Measurements from ENCODE around the gene KIF22. TPM values are rescaled to one million over a fixed set of nuclear protein-coding genes. Genes with fewer than 3 reads are reported as not detected.
"Not testable (repeated sequence)": the region's sequence is repeated elsewhere in the genome, so short reads cannot be mapped to it uniquely, and the experiment has no call there.

Gene KIF22
- total RNA-seq, 1 experiment from 2014 or later: 155 TPM

DNA sequence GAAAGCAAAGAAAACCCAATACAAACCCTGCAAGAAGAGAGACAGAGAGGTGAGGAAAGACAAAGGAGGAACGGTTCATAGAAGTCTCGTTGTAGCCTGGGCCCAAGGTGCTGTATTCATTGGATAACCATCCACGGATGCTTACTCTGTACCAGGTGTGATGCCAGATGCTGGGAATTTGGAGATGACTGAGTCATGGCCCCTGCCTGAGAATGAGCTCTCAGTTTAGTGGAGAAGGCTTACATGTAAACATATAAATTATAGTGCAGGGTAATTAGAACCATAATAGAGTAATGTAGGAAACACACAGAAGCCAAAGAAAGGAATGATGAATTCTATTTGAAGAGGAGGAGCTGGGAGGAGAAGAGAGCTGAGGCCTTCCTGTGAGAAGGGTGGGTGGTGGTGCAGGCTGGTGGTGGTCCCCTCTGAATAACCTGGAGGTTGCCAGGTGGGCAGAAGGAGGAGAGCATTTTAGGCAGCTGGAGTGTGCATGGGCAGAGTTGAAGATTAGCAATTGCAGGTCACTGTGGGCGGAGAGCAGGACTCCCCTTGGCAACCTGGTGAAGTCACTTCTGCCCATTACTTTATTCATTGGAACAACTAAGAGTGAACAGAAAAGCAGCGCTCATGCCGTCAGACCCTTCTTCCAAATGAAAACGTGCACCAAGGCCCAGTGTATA lies 20.2 kb upstream of the KIF22 start:
- Histone ChIP-seq H3K27ac (ENCODE audit: low read depth, low read length) (no peak overlapping the region), H3K27me3 (ENCODE audit: insufficient read depth, low read length) (no peaks in the 10 kb centered on the region), H3K4me1 (ENCODE audit: control insufficient read depth in 1 of 2, insufficient read depth in 2 of 2, low read length in 2 of 2) (peaks cover 7 to 10% of the 10 kb centered on the region in 2 experiments), H3K4me3 (replicated peaks in 1 of 2; ENCODE audit: low read depth in 1 of 2, low read length in 2 of 2) (no peak overlapping the region), H3K9me2 (ENCODE audit: insufficient read depth) (no peaks in the 10 kb centered on the region), H3K79me2 (ENCODE audit: insufficient read depth, low read length) (no peaks in the 10 kb centered on the region), H3K4me2 (ENCODE audit: low read length) (no peak overlapping the region), H4K20me1 (ENCODE audit: insufficient read depth) (no peaks in the 10 kb centered on the region), H3K36me3 (ENCODE audit: control insufficient read depth in 1 of 2, insufficient read depth in 2 of 2, low read length in 2 of 2) (no peaks in the 10 kb centered on the region), H3K9ac (ENCODE audit: low read length) (no peak overlapping the region), H2AFZ (ENCODE audit: low read depth, low read length, poor library complexity, severe bottlenecking) (no peak overlapping the region), H3K9me3 (ENCODE audit: control insufficient read depth in 1 of 2, insufficient read depth in 1 of 2, low read depth in 1 of 2, low read length in 2 of 2) (no peaks in the 10 kb centered on the region)
- ChIA-PET RAD21 (ENCODE audit: low non-redundant PET in 1 of 2, low total read pairs in 2 of 2, uncharacterized antibody in 2 of 2, unreplicated experiment in 2 of 2) (no interaction called here), POLR2A (no interaction called here), CTCF (no interaction called here)
- ATAC-seq (no peak), DNase-seq (ENCODE audit: low read depth, low spot score) (no peak)
- TF ChIP-seq, protein P1, sequence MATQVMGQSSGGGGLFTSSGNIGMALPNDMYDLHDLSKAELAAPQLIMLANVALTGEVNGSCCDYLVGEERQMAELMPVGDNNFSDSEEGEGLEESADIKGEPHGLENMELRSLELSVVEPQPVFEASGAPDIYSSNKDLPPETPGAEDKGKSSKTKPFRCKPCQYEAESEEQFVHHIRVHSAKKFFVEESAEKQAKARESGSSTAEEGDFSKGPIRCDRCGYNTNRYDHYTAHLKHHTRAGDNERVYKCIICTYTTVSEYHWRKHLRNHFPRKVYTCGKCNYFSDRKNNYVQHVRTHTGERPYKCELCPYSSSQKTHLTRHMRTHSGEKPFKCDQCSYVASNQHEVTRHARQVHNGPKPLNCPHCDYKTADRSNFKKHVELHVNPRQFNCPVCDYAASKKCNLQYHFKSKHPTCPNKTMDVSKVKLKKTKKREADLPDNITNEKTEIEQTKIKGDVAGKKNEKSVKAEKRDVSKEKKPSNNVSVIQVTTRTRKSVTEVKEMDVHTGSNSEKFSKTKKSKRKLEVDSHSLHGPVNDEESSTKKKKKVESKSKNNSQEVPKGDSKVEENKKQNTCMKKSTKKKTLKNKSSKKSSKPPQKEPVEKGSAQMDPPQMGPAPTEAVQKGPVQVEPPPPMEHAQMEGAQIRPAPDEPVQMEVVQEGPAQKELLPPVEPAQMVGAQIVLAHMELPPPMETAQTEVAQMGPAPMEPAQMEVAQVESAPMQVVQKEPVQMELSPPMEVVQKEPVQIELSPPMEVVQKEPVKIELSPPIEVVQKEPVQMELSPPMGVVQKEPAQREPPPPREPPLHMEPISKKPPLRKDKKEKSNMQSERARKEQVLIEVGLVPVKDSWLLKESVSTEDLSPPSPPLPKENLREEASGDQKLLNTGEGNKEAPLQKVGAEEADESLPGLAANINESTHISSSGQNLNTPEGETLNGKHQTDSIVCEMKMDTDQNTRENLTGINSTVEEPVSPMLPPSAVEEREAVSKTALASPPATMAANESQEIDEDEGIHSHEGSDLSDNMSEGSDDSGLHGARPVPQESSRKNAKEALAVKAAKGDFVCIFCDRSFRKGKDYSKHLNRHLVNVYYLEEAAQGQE (IDR thresholded peaks at IDR 0.05; ENCODE audit: low read depth): no peak
- TF ChIP-seq CBX3 (IDR thresholded peaks at IDR 0.05; ENCODE audit: low read depth) (no peak), RAD21 (IDR thresholded peaks at IDR 0.05; ENCODE audit: low read depth) (no peak), CEBPB (IDR thresholded peaks at IDR 0.05; ENCODE audit: low read depth) (no peak)
- intact Hi-C loops (cut with micrococcal nuclease): no loop called here
- no TSS peak for BruUV-seq (replicated peaks)

DNA sequence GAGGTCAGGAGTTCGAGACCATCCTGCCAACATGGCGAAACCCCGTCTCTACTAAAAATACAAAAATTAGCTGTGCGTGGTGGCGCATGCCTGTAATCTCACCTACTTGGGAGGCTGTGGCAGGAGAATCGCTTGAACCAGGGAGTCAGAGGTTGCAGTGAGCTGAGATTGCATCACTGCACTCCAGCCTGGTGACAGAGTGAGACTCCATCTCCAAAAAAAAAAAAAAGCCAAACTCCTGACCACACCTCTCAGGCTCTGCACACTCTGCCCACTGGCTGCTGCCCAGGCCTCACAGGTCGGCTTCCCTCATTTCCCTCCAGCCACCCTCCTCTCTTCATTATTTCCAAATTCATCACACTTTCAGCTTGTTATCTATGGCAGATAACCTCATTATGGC lies 18.2 kb upstream of the KIF22 start:
- H3K4me1 ChIP-seq (ENCODE audit: control insufficient read depth in 1 of 2, insufficient read depth in 2 of 2, low read length in 2 of 2); ATAC-seq; intact Hi-C loops (cut with micrococcal nuclease); CTCF ChIA-PET; H3K9me2 ChIP-seq (ENCODE audit: insufficient read depth); H3K9ac ChIP-seq (ENCODE audit: low read length); H4K20me1 ChIP-seq (ENCODE audit: insufficient read depth); DNase-seq (ENCODE audit: low read depth, low spot score); H3K27me3 ChIP-seq (ENCODE audit: insufficient read depth, low read length); H3K9me3 ChIP-seq (ENCODE audit: control insufficient read depth in 1 of 2, insufficient read depth in 1 of 2, low read depth in 1 of 2, low read length in 2 of 2); BruUV-seq (replicated peaks); H3K4me3 ChIP-seq (replicated peaks in 1 of 2; ENCODE audit: low read depth in 1 of 2, low read length in 2 of 2); H3K4me2 ChIP-seq (ENCODE audit: low read length); RAD21 ChIA-PET (ENCODE audit: low non-redundant PET in 1 of 2, low total read pairs in 2 of 2, uncharacterized antibody in 2 of 2, unreplicated experiment in 2 of 2); H3K27ac ChIP-seq (ENCODE audit: low read depth, low read length); H3K79me2 ChIP-seq (ENCODE audit: insufficient read depth, low read length); H3K36me3 ChIP-seq (ENCODE audit: control insufficient read depth in 1 of 2, insufficient read depth in 2 of 2, low read length in 2 of 2); H2AFZ ChIP-seq (ENCODE audit: low read depth, low read length, poor library complexity, severe bottlenecking); POLR2A ChIA-PET: not testable (repeated sequence)
